Panc1 (cell line): ENCODE results near the gene MYH10. TPM values are rescaled to one million over a fixed set of nuclear protein-coding genes. Genes with fewer than 3 reads are reported as not detected.

ENCODE experiments used
- ATAC-seq: fragments of 200-7000 bp; cut with Tn5 transposase; 2 replicates; pipeline ENCODE4 v1.9.1; 2020; ENCODE audit warnings: mild to moderate bottlenecking, moderate library complexity
- BruUV-seq: library from RNA; stranded (reverse); fragments of 400-500 nt; replicated peaks from 2 replicates; lab custom pipeline; 2021; lab: Mats Ljungman, UMichigan
- CTCF ChIA-PET: fragments of 300-600 bp; sonication (Branson Sonifier 250); formaldehyde crosslinking; loops from one replicate; lab custom pipeline; 2022; ENCODE audit warnings: antibody characterized with exemption; lab: Charles Lee
- POLR2A ChIA-PET: fragments of 300-600 bp; sonication (Branson Sonifier 250); formaldehyde crosslinking; loops from one replicate; lab custom pipeline; 2022; ENCODE audit warnings: antibody characterized with exemption; lab: Charles Lee
- DNase-seq: peaks from one replicate; pipeline ENCODE4 v3.0.0-alpha.2; 2010; ENCODE audit warnings: low read depth, low spot score
- H3K27ac ChIP-seq: 2 replicates; pipeline ENCODE4 v1.5.1; 2011; ENCODE audit warnings: mild to moderate bottlenecking, low read length, inconsistent platforms
- H3K27me3 ChIP-seq: fragments of 200-500 bp; sonication (Bioruptor generic); 2 replicates; pipeline ENCODE4 v1.6.0; 2014; ENCODE audit warnings: low read length, inconsistent platforms; ENCODE audit not compliant: control insufficient read depth, insufficient read depth
- H3K36me3 ChIP-seq: fragments of 200-500 bp; sonication (Bioruptor generic); 2 replicates; pipeline ENCODE4 v1.5.1; 2014; ENCODE audit warnings: inconsistent platforms, mild to moderate bottlenecking, low read length, moderate library complexity; ENCODE audit not compliant: control insufficient read depth, insufficient read depth
- H3K4me1 ChIP-seq: 2 replicates; pipeline ENCODE4 v1.5.1; 2011; ENCODE audit warnings: inconsistent platforms, mild to moderate bottlenecking, low read length, moderate library complexity; ENCODE audit not compliant: control insufficient read depth, insufficient read depth
- H3K4me3 ChIP-seq, 2 experiments: 2 replicates each; pipeline ENCODE4 v1.5.1; 2011 to 2012; ENCODE audit warnings: low read depth in 2 of 2, low read length in 2 of 2, mild to moderate bottlenecking in 2 of 2, inconsistent platforms in 1 of 2, moderate library complexity in 1 of 2
- H3K9me3 ChIP-seq: fragments of 200-500 bp; sonication (Bioruptor generic); 2 replicates; pipeline ENCODE4 v1.5.1; 2014; ENCODE audit warnings: low read depth, mild to moderate bottlenecking, inconsistent platforms, low read length, moderate library complexity; ENCODE audit not compliant: control insufficient read depth, insufficient read depth
- POLR2AphosphoS5 ChIP-seq: IDR thresholded peaks from 2 replicates; pipeline ENCODE4 v1.6.1; 2012; ENCODE audit warnings: mild to moderate bottlenecking, low read depth, low read length, moderate library complexity
- SIN3A ChIP-seq: IDR thresholded peaks from 2 replicates; pipeline ENCODE4 v1.6.1; 2012; ENCODE audit warnings: low read depth, mild to moderate bottlenecking, low read length, moderate library complexity, borderline replicate concordance; ENCODE audit not compliant: insufficient read depth
- TCF7L2 ChIP-seq: IDR thresholded peaks from 2 replicates; pipeline ENCODE4 v1.6.1; 2011; ENCODE audit warnings: mild to moderate bottlenecking, low read depth, low read length, inconsistent platforms
- in situ Hi-C: cut with HindIII; loops from 2 replicates; pipeline ENCODE4 v1.10.0; 2016; ENCODE audit warnings: low sequenced_read_pairs, low pct_unique_long_range_greater_than_20kb
- intact Hi-C: fragments of 100-400 bp; cut with micrococcal nuclease; formaldehyde crosslinking; loops from one replicate; pipeline ENCODE4 v1.10.0; 2022; ENCODE audit not compliant: unreplicated experiment
- total RNA-seq: library from RNA; stranded (reverse); gene quantifications from one replicate; pipeline ENCODE4 v1.2.1, GENCODE V29; 2021; ENCODE audit not compliant: unreplicated experiment
- TF ChIP-seq, protein P1 (sequence below): fragments of 450-650 bp; IDR thresholded peaks from 2 replicates; pipeline ENCODE4 v1.5.1; 2017; ENCODE audit warnings: mild to moderate bottlenecking
- TF ChIP-seq, protein P2 (sequence below), 2 experiments: IDR thresholded peaks; 2 replicates each; pipeline ENCODE4 v1.6.1; 2011 to 2012; ENCODE audit warnings: low read depth in 2 of 2, control low read depth in 1 of 2, low read length in 1 of 2, mild to moderate bottlenecking in 1 of 2, moderate library complexity in 1 of 2; ENCODE audit not compliant: insufficient read depth in 1 of 2

MYH10 gene
- total RNA-seq, 1 experiment from 2014 or later = 36.5 TPM

DNA sequence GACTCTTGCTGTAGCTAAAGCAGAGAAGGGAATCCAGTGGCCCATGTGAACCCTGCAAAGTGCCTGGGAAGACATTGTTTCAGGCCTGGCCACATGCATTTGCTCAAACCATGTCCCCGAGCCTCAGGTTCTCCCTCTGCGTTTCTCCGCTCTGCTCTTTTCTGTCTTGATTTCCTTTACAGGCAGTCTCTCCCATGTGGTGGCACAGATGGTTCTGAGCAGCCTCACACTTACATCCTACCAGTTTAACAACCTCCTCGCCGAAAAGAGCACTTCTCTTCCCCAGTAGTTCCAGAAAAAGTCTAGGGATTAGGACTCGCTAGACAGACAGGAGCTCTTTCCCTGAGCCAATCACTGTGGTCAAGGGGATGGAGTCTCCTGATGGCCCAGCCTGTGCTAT lies 28.3 kb upstream of the MYH10 start:
- ATAC-seq (no peak), DNase-seq (no peak)
- ChIA-PET POLR2A (no interaction called here), CTCF (no interaction called here)
- Histone ChIP-seq H3K36me3 (no peaks in the 10 kb centered on the region), H3K9me3 (no peaks in the 10 kb centered on the region), H3K27ac (no peak overlapping the region), H3K4me3 (no peak overlapping the region), H3K4me1 (no peaks in the 10 kb centered on the region), H3K27me3 (no peaks in the 10 kb centered on the region)
- in situ Hi-C loops = no loop called here
- intact Hi-C loops = no loop called here
- no TSS peak for BruUV-seq
- TF ChIP-seq, protein P1, sequence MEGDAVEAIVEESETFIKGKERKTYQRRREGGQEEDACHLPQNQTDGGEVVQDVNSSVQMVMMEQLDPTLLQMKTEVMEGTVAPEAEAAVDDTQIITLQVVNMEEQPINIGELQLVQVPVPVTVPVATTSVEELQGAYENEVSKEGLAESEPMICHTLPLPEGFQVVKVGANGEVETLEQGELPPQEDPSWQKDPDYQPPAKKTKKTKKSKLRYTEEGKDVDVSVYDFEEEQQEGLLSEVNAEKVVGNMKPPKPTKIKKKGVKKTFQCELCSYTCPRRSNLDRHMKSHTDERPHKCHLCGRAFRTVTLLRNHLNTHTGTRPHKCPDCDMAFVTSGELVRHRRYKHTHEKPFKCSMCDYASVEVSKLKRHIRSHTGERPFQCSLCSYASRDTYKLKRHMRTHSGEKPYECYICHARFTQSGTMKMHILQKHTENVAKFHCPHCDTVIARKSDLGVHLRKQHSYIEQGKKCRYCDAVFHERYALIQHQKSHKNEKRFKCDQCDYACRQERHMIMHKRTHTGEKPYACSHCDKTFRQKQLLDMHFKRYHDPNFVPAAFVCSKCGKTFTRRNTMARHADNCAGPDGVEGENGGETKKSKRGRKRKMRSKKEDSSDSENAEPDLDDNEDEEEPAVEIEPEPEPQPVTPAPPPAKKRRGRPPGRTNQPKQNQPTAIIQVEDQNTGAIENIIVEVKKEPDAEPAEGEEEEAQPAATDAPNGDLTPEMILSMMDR = no peak
- TF ChIP-seq SIN3A (no peak), POLR2AphosphoS5 (no peak)
- TF ChIP-seq, protein P2, sequence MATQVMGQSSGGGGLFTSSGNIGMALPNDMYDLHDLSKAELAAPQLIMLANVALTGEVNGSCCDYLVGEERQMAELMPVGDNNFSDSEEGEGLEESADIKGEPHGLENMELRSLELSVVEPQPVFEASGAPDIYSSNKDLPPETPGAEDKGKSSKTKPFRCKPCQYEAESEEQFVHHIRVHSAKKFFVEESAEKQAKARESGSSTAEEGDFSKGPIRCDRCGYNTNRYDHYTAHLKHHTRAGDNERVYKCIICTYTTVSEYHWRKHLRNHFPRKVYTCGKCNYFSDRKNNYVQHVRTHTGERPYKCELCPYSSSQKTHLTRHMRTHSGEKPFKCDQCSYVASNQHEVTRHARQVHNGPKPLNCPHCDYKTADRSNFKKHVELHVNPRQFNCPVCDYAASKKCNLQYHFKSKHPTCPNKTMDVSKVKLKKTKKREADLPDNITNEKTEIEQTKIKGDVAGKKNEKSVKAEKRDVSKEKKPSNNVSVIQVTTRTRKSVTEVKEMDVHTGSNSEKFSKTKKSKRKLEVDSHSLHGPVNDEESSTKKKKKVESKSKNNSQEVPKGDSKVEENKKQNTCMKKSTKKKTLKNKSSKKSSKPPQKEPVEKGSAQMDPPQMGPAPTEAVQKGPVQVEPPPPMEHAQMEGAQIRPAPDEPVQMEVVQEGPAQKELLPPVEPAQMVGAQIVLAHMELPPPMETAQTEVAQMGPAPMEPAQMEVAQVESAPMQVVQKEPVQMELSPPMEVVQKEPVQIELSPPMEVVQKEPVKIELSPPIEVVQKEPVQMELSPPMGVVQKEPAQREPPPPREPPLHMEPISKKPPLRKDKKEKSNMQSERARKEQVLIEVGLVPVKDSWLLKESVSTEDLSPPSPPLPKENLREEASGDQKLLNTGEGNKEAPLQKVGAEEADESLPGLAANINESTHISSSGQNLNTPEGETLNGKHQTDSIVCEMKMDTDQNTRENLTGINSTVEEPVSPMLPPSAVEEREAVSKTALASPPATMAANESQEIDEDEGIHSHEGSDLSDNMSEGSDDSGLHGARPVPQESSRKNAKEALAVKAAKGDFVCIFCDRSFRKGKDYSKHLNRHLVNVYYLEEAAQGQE (IDR thresholded peaks at IDR 0.05; ENCODE audit: insufficient read depth in 1 of 2, low read depth in 2 of 2, low read length in 1 of 2) = no peak

DNA sequence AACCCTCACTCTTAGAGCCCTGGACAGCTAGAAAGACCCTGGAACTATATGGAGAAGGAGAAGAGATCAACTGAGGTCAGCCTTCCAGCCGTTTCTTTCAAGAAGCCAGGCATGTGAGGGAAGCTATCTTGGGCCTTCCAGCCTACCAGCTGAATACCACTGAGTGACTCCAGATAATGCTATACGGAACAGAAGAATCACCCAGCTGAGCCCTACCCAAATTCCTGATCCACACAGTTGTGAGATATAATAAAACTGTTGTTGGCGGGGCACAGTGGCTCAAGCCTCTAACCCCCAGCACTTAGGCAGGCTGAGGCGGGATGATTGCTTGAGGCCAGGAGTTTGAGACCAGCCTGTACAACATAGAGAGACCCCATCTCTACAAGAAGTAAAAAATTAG lies 26.2 kb upstream of the MYH10 start:
- POLR2A ChIA-PET = interaction anchor here (0.5 kb wide), 1 partner anchor 20 kb away, joined by 6 read pairs; no protein-coding TSS in a partner anchor
- Histone ChIP-seq H3K9me3 (no peaks in the 10 kb centered on the region), H3K27me3 (no peaks in the 10 kb centered on the region), H3K4me1 (no peaks in the 10 kb centered on the region), H3K36me3 (no peaks in the 10 kb centered on the region), H3K27ac (no peak overlapping the region), H3K4me3 (no peak overlapping the region)
- intact Hi-C loops = no loop called here
- BruUV-seq = no TSS peak
- DNase-seq = no peak
- no peak for ATAC-seq
- no peak for TF ChIP-seq TCF7L2
- TF ChIP-seq, protein P2 (IDR thresholded peaks at IDR 0.05; ENCODE audit: insufficient read depth in 1 of 2, low read depth in 2 of 2, low read length in 1 of 2) = no peak
- no peak for TF ChIP-seq POLR2AphosphoS5
- TF ChIP-seq, protein P1 = no peak
- TF ChIP-seq SIN3A = no peak
- in situ Hi-C loops = no loop called here
- CTCF ChIA-PET = no interaction called here
